ENCODE data around the gene HEMGN.
A peak's percentile ranks its signal among the peaks of the same experiment; 100 is the strongest.

Gene HEMGN

GRCh38 chr9:97928986-97929604, 8.9 kb downstream of the HEMGN start:
- no peak for DNase-seq

GRCh38 chr9:97925497-97926334, 12.3 kb downstream of the HEMGN start:
- no peak for DNase-seq

GRCh38 chr9:97924386-97924785, 13.6 kb downstream of the HEMGN start:
- no peak for DNase-seq

GRCh38 chr9:97923529-97924108, 14.4 kb downstream of the HEMGN start:
- peak; percentile 81 for DNase-seq

- DNase-seq, result peak; percentile 98
Observed at GRCh38 chr9:97921959-97922724, 15.8 kb downstream of the HEMGN start, which contains the start of gene TRMO. Gene TRMO, minus strand, starts transcription at chr9:97922500. Its CDS starts 7 bp downstream, at chr9:97922493.

GRCh38 chr9:97919217-97919813, 18.7 kb downstream of the HEMGN start:
- DNase-seq, result no peak

GRCh38 chr9:97918611-97919010, 19.4 kb downstream of the HEMGN start:
- no peak for DNase-seq

- no peak for DNase-seq
Observed at GRCh38 chr9:97911970-97912369, 26.0 kb downstream of the HEMGN start.

- no peak for DNase-seq
Observed at GRCh38 chr9:97911528-97911927, 26.4 kb downstream of the HEMGN start.

- no peak for DNase-seq
Observed at GRCh38 chr9:97910357-97910756, 27.6 kb downstream of the HEMGN start.

- DNase-seq, result no peak
Observed at GRCh38 chr9:97908705-97909104, 29.3 kb downstream of the HEMGN start.

GRCh38 chr9:97907632-97908031, 30.3 kb downstream of the HEMGN start:
- no peak for DNase-seq

GRCh38 chr9:97907046-97907445, 30.9 kb downstream of the HEMGN start:
- DNase-seq, result no peak

GRCh38 chr9:97906236-97906831, 31.6 kb downstream of the HEMGN start:
- peak; percentile 53 for DNase-seq

GRCh38 chr9:97905228-97905627, 32.7 kb downstream of the HEMGN start:
- DNase-seq, result peak; percentile 64

- DNase-seq, result peak; percentile 80
Observed at GRCh38 chr9:97904725-97905124, 33.2 kb downstream of the HEMGN start.

- peak; percentile 68 for DNase-seq
Observed at GRCh38 chr9:97903177-97903576, 34.8 kb downstream of the HEMGN start.

- peak; percentile 42 for DNase-seq
Observed at GRCh38 chr9:97900738-97901565, 37.0 kb downstream of the HEMGN start.

- no peak for DNase-seq
Observed at GRCh38 chr9:97900103-97900737, 37.8 kb downstream of the HEMGN start.

GRCh38 chr9:97895695-97896332, 42.2 kb downstream of the HEMGN start:
- no peak for DNase-seq

Data from activated CD4-positive, alpha-beta T cell treated with anti-CD3 and anti-CD28 coated beads, Interleukin-2, amount 50 U/mL, for 16 hours (primary cell).